Fibroblast of skin of abdomen (primary cell): Measurements from ENCODE around the gene NCKAP5.
A peak's percentile ranks its signal among the peaks of the same experiment; 100 is the strongest.

Source experiments
- DNase-seq: peaks from one replicate; pipeline ENCODE4 v3.0.0-alpha.2; 2013

NCKAP5 gene

GRCh38 chr2:133322909-133323308 is 245.4 kb downstream of the NCKAP5 start:
- DNase-seq = no peak

- no peak for DNase-seq
Measured at GRCh38 chr2:133317178-133317577, 251.1 kb downstream of the NCKAP5 start.

GRCh38 chr2:133316557-133316956 is 251.7 kb downstream of the NCKAP5 start:
- no peak for DNase-seq

- no peak for DNase-seq
Measured at GRCh38 chr2:133315280-133315679, 253.0 kb downstream of the NCKAP5 start.

GRCh38 chr2:133314795-133315194 is 253.5 kb downstream of the NCKAP5 start:
- DNase-seq = no peak

GRCh38 chr2:133312038-133312729 is 256.1 kb downstream of the NCKAP5 start:
- no peak for DNase-seq

- DNase-seq = no peak
Measured at GRCh38 chr2:133306236-133306635, 262.0 kb downstream of the NCKAP5 start.

GRCh38 chr2:133304344-133304743 is 263.9 kb downstream of the NCKAP5 start:
- no peak for DNase-seq

- DNase-seq = peak; percentile 14
Measured at GRCh38 chr2:133303150-133303549, 265.1 kb downstream of the NCKAP5 start.

GRCh38 chr2:133296401-133296800 is 271.9 kb downstream of the NCKAP5 start:
- no peak for DNase-seq

- DNase-seq = no peak
Measured at GRCh38 chr2:133293544-133294353, 274.5 kb downstream of the NCKAP5 start.

- DNase-seq = no peak
Measured at GRCh38 chr2:133292259-133292658, 276.0 kb downstream of the NCKAP5 start.

- peak; percentile 51 for DNase-seq
Measured at GRCh38 chr2:133287709-133288108, 280.6 kb downstream of the NCKAP5 start.

GRCh38 chr2:133286326-133286922 is 281.8 kb downstream of the NCKAP5 start:
- no peak for DNase-seq

- DNase-seq = no peak
Measured at GRCh38 chr2:133273031-133273430, 295.2 kb downstream of the NCKAP5 start.

- DNase-seq = no peak
Measured at GRCh38 chr2:133271105-133271504, 297.2 kb downstream of the NCKAP5 start.

GRCh38 chr2:133270550-133270949 is 297.7 kb downstream of the NCKAP5 start:
- DNase-seq = no peak

GRCh38 chr2:133266926-133267590 is 301.2 kb downstream of the NCKAP5 start:
- DNase-seq = no peak

GRCh38 chr2:133266041-133266925 is 302.0 kb downstream of the NCKAP5 start:
- DNase-seq = peak; percentile 13

GRCh38 chr2:133265432-133265949 is 302.8 kb downstream of the NCKAP5 start:
- no peak for DNase-seq

- DNase-seq = no peak
Measured at GRCh38 chr2:133264989-133265401, 303.3 kb downstream of the NCKAP5 start.

GRCh38 chr2:133262893-133263292 is 305.4 kb downstream of the NCKAP5 start:
- peak; percentile 9 for DNase-seq
